GM21528 (cell line): Measurements from ENCODE around the gene NRG3.

ENCODE experiments used
- ATAC-seq: cut with Tn5 transposase; IDR thresholded peaks from one replicate; pipeline ENCODE4 v1.9.1; 2021; ENCODE audit warnings: mild to moderate bottlenecking, moderate library complexity; ENCODE audit not compliant: unreplicated experiment, low FRiP score

NRG3 gene

DNA sequence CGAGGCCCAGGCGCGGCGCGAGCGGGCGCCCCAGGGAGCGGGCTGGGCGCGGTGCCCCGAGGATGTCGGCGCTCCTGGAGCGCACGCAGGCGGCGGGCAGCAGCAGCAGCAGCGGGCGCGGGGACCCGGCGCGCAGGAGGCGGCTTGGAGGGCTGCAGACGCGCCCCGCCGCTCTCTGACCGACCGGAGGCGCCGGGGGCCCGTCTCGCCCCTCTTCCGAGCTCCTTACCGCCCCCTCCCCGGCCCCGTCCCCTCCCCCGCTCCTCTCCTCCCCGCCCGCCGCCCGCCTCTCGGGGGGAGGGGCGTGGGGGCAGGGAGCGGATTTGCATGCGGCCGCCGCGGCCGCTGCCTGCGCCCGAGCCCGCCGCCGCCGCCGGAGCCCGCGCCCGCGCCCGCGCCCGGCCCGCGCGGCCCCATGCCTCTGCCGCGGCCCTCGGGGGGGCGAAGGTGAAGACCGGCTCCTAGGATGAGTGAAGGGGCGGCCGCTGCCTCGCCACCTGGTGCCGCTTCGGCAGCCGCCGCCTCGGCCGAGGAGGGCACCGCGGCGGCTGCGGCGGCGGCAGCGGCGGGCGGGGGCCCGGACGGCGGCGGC, at the start of gene NRG3:
Gene NRG3 (plus strand): TSS at position 320 of the 592 bp plus-strand sequence.
- no peak for ATAC-seq

DNA sequence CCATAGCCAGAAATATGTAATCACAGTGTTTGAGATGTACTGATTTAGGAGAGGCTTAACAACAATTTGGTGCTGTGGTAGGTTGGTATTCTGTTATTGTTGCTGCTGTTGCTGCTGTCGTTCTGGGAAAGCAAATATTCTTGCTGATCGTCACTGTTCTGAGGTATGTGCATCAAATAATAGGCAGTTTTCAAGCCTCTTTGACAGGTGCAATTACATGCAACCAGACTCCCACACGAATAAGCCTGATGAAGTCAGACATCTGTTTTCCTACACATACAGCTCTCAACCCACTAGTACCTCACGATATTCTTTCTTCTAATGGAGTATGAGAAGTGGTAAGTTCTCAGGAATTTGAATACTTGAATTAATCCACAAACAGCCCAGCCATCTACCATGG, 46.7 kb upstream of the NRG3 start:
- ATAC-seq: no peak

DNA sequence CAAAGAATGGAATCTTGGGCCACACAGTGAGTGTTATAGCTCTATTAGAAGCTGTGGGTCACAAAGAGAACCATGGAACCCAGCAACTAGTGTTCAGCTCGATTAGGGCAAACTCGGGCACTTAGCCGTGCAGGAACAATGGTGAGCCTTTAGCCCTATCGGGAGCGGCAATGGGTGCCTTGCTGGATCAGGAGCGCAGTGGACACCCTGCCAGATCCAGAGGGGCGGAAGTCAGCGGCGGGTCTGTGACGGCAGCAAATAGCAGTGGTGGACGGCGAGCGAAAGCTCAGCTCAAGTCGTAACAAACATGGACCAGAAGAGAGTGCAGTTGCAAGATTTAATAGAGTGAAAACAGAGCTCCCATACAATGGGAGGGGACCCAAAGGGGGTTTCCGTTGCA, 43.9 kb upstream of the NRG3 start:
- no peak for ATAC-seq

DNA sequence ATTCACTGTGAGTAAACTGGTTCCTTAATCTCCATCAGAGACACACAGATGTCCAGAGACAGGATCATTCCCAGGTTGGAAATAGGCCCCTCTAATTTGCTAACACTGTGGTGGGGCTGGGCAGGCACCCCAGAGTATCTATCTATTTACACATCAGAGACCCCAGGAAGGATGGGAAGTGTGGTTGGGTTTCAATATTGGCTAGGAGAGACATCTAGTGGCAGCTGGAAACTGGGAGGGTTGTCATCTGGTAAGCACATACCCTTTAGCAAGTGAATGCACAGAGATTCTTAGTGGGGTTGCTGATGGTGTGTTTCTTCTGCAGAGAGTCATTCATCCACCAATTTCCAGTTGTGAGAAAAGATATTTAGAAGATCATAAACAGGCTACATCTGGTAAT, 36.0 kb upstream of the NRG3 start:
- no peak for ATAC-seq

DNA sequence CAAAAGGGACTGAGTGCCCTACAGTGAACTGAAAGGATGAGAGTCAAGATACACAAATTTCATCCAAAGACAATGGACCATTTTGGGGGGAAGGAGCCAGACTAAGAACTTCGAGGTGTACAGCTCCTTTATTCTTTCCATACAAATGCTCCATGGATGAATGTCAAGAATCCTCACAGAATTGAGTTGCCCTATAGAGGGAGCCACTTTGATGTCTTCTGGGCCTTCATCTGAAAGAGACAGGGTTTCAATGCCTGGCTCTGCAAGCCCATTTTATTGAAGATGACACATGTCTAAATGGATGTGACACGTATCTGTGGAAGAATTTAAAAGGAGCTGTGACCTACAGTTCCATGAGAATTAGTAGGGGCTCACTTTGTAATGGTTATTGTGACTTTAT, 32.0 kb upstream of the NRG3 start:
- no peak for ATAC-seq

DNA sequence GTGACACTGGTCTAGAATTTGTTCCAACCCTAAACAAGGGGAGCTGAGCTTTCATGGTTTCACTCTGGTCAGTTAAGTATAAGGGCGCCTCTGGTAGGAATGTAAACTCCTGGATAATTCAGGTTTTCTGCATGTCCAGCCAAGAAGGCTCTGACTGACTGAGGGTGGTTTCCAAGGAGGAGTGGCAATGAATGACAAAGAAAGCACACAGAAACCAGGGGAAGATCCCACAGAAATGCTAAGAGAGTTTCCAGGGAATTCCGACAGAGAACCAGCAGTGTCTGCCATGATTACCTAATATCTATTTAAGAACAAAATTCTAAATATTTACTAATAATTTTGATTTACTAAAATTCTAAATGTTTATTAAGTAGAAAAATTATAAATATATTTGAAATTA, 27.3 kb upstream of the NRG3 start:
- no peak for ATAC-seq

DNA sequence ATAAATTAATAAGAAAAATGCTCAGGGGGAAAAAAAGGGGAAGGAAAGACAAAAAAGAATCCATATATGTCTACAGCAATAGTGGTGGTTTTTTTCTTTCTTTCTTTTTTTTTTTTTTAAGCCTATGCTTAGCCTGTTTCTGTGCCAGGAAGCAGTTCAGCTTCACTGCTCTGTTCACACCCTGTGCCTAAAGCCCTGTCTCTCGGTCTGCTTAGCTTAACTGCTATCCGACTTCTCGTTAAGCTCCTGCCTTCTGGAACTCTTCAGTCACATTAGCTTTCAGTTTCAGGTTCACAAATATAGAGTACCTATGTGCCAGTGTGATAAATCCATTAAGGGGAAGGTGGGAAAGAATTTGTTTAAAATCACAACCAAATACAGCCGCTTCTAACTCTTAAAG, 26.5 kb upstream of the NRG3 start:
- no peak for ATAC-seq

DNA sequence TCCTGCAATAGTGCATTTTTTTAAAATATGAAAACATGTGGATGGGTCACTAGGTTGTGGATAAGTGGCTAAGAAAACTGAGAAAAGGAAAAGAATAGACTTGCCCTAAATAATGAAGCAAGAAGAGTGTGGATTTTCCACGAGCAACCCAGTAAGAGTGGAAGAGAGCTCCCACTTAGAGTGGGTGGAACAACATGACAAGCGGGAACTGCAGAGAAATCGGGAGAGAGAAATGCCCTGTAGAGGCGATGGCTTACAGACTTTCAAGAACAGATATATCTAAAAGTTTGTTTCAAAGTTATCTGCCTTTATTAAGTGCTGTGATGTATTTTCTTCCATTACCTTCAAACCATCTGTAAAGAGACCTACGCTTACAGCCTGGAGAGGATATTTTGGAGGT, 26.1 kb upstream of the NRG3 start:
- ATAC-seq: no peak

DNA sequence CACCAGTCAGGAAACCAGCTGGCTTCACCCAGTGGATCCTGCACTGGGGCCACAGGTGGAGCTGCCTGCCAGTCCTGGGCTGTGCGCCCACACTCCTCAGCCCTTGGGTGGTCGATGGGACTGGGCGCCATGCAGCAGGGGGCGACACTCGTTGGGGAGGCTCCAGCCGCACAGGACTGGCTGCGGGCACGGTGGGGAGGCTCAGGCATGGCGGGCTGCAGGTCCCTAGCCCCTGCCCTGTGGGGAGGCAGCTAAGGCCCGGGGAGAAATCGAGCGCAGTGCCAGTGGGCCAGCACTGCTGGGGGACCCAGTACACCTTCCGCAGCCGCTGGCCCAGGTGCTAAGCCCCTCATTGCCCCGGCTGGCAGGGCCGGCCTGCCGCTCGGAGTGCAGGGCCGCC, 12.4 kb upstream of the NRG3 start:
- ATAC-seq: no peak

DNA sequence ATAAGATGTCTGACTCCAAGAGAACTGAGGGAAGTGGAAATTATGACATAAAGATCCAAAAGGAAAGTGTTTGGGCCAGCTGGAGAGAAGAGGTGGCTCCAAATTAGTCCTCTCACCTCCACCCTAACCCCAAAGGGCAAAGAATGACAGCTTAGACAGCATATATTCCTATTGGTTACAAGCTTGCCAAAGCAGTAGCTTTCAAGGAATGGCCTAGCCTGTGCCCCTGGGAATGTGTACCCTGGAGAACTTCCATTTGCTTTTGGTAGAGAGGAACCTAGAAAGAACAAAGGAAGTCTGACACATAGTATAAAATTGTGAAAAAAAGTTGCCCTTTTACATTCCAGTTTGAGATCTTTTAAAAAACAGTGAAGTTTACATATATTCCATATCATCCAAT, 11.2 kb upstream of the NRG3 start:
- no peak for ATAC-seq

DNA sequence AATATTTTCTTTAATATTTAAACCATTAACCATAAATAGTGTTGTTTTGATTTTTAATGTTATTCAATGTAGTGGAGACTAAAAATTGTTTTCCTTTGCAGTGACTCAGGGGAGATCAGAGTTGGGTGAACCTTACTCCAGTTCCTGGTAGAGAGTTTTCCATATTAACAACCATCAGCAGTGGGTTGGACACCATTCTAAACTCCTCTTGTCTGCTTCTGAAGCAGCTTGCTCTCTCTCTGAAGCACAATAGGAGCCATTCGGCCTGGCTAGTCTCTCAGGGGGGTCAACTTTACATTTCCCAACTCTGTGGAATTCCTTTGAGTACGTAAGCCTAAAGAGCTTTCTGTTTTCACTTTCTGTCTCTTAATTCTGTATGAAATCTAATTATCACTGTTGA, 9.4 kb upstream of the NRG3 start:
- ATAC-seq: no peak

DNA sequence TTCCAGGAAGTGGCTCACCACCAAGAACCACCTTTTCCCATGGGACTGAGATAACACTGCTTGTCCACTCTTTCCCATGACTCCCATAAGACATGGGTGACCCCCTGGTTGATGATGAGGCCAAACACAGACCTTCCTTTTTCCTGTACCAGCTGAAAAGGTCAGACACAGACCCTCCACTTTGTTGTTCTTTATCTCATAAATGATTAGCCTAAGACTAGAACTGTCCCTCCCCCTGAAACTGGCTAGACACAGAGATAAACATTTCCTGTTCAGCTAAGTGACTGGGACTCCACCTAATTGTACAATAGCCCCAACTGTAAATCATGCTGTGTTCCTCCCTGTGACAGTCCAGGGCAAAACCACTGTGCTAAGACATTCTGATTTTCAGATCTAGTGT, 8.2 kb upstream of the NRG3 start:
- ATAC-seq: peak; percentile 85

DNA sequence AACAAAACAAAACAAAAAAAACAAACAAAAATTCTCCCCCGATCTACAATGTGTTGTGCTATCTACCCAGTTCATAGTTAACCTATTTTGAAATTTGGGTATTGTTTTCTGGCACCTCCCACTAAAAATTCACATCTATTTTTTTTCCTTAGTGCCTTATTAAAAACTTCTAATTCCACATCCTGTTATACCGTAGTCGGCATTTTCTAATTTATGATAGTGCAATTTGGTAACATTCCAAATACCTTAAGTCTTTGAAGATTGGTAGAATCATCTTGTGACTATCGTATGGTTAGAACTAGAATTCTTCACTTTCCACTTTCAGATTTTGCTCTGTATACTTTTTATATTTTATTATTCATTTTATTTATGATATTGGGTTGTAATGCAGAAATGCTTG, 4.5 kb upstream of the NRG3 start:
- ATAC-seq: no peak

DNA sequence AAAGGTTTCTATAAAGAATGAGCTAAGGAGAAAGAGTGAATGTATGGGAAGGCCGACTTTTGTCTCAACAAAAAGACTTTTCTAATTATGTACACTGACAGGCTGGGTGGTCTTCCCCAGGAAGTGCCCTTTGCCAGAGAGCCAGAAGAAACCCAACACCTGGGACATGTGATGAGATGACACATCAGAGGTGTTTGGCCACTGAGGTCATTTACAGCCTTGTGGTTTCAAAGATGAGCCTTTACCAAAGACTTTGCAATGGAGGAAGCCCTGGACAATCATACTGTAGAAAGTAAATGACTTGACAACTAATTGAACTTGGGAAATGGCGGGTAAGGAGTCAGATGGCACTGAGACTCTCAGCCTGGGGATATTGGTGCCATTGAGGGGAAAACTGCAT, 3.4 kb upstream of the NRG3 start:
- ATAC-seq: no peak

DNA sequence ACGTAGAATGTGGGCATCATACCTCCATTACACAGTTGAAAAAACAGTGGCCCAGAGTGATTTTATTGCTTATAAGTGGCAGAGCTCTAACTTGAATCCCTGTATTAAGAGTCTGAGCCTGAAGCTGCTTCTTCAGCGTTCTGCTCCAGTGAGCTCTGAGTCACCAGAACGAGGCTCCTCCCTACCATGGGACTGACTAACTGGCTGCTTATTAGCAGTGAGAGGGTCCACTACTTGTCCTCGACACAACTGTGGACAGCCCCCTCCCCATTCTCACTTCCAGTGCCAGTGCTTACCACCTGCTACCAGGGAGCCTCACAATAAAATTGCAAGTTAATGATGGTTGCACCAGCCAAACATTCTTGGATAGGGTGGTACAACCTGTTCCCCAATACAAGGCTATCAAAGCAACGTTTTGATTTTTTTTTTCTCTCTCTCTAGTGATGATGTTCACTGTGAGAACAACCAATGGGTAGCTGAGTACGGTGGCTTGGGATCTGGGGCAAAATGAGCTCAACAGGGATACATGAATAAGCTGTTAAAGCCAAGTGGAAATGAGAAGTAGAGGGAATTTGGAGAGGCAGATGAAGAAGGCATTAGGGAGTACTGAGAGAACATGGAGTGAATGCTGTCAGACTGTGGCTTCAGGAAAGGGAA, 2.7 kb upstream of the NRG3 start:
- ATAC-seq: no peak

DNA sequence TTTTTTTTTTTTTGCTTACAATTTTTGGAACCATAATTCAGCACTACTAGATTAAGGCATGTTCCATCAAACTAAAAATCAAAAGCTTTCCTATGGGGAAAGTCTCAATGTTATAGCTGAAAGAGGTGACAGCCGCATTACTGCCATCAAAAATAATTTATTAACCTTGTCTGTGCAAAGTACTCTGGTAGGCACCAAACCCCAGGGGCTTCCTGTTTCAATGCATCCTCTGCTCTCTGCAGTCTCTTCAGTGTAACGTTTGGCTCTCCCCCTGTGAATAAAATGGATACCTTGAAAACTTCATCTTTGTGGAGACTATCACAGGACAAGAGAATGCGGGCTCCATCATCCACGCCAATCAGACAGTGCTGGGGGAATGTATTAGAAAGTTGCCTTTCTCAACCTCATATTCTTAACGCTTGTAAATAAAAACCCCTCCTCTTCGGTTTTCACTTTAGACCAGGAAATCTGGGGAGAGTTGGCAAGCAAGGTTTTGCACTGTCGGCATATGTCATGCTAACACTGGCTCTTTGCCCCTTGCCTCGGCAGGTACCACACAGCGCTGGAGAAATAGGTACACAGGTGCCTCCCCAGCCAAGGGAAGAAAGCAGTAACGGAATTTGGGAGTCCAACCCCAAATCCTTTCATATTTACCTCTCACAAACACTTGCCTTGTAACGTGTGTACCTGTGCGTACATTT, 1.6 kb upstream of the NRG3 start:
- no peak for ATAC-seq

DNA sequence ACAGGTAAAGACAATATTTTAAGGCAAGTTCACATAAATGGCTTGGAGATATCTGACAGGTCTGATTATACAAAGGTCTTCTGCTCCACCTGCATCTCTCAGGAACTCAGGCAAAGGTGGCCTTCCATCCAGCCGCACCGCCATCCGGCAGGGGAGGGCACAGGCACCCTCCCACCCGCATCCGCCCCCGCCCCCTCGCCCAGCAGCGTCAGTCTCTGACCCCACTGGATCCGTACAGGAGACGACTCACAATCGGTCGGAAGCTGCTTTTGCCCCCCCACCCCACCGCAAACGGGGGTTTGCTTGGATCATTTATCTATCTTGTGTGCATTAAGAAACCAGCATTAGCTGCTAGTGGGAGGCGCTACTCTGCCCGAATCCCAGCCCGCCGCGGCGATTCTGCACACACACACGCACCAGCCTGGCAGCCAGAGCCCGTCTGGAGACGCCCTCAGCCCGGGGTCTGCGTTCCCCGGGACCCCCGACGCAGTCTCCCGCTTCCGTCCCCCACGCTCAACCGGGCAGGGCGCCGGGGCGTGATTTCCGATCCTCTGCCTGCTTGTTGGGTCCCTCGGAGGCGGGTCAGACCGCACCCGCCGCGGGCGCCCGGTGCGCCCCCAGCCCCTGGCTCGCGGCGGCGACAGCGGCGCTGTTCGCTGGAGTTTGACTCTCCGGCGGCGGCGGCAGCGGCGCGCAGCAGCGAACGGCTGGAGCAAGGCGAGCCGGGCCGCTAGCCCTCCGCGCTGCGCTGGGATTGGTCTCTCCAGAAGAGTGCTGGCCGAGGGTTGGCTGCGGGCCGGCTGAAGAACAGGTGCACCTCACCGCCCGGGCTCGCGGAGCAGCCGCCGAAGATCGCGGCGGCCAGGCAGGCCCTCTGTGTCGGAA, 820 bp upstream of the NRG3 start:
- ATAC-seq: no peak

DNA sequence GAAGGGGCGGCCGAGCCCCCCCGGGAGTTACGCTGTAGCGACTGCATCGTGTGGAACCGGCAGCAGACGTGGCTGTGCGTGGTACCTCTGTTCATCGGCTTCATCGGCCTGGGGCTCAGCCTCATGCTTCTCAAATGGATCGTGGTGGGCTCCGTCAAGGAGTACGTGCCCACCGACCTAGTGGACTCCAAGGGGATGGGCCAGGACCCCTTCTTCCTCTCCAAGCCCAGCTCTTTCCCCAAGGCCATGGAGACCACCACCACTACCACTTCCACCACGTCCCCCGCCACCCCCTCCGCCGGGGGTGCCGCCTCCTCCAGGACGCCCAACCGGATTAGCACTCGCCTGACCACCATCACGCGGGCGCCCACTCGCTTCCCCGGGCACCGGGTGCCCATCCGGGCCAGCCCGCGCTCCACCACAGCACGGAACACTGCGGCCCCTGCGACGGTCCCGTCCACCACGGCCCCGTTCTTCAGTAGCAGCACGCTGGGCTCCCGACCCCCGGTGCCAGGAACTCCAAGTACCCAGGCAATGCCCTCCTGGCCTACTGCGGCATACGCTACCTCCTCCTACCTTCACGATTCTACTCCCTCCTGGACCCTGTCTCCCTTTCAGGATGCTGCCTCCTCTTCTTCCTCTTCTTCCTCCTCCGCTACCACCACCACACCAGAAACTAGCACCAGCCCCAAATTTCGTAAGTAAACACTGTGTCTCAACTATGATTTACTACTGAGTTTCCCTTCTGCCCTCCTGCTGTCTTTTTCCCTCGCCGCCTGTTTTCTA, 666 bp downstream of the NRG3 start:
- ATAC-seq: no peak

DNA sequence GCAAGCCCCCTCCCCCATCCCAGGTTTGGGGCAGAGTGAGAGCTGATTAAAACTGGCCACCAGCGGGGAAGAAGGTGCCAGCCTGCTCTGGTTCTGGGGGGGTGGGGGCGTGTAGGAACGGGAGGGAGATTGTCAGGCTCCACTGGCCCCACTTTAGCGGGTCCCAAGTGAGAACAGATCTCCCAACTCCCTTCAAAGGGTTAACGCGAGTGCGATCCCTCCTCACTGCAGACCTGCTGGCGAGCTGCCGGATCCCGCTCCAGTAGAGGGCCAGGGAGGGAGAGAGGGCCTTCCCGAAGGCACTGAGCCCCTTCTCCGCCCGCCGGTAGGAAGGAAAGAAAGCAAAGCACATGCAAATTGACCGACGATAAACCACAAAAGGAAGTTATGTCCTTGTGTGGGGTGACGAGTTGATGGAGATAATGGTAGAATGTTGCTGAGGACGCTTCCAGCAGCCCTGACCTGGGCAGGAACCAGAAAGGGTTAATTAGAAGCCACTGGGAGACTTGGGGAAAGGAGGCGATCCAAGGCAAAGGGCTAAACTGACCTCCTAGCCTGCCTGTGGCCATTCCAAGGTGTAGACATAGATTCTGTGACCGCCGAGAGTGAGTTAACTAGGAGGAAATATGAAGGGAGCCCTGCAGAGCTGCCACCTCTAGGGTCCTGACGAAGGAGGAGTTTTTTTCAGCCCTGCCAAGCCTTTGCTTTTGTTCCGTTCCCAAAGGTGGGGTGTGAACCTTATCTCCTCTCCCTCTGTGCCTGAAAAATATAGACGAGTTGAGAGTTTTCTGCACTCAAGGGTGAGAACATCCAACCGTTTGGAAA, 1.5 kb downstream of the NRG3 start:
- ATAC-seq: no peak

DNA sequence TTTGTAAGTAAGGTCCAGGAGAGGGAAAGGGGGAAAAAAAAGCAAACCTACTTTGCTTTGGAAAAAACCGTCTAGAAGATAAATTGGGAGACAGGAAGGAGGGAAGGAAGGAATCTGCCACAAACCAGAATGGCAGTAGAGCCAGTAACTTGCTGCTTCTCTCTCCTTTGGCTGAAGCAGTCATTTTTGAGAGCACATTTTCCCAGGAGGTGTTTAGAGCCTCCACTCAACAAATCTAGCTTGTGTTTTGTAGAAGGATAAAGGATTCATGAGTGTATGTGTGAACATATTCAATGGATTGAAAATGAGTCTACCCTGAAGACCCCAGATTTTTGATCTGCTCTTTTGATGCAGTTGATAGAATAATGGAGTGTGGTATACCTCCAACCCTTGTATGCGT, 2.6 kb downstream of the NRG3 start:
- no peak for ATAC-seq
